GM12878 (cell line): Measurements from ENCODE around the gene SCN8A. TPM values are rescaled to one million over a fixed set of nuclear protein-coding genes. Genes with fewer than 3 reads are reported as not detected.

Experiments used
- ATAC-seq: fragments of 200-7000 bp; cut with Tn5 transposase; 3 replicates; pipeline ENCODE4 v1.9.1; 2020; ENCODE audit warnings: mild to moderate bottlenecking, moderate library complexity
- BruUV-seq: library from RNA; stranded (reverse); fragments of 400-500 nt; replicated peaks from 2 replicates; lab custom pipeline; 2021; lab: Mats Ljungman, UMichigan
- CTCF ChIA-PET: fragments of 300-600 bp; sonication (Branson Sonifier 250); formaldehyde crosslinking; extraction: SDS; loops from one replicate; lab custom pipeline; 2021; ENCODE audit warnings: inconsistent platforms; lab: Yijun Ruan, JAX
- POLR2A ChIA-PET: fragments of 350-600 bp; formaldehyde crosslinking; extraction: SDS; loops from one replicate; lab custom pipeline; 2021; ENCODE audit warnings: inconsistent platforms; lab: Charles Lee
- RAD21 ChIA-PET: fragments of 300-600 bp; sonication (Branson Sonifier 250); formaldehyde crosslinking; loops from one replicate; lab custom pipeline; 2023; ENCODE audit warnings: antibody characterized with exemption; ENCODE audit not compliant: unreplicated experiment; lab: Charles Lee
- SMC1A ChIA-PET: fragments of 300-600 bp; sonication (Branson Sonifier 250); formaldehyde crosslinking; loops from one replicate; lab custom pipeline; 2023; ENCODE audit not compliant: unreplicated experiment, uncharacterized antibody; lab: Charles Lee
- DNase-seq: peaks from one replicate; pipeline ENCODE4 v3.0.0-alpha.2; 2011; ENCODE audit warnings: low read depth, low spot score
- FAIRE-seq: peaks from 3 replicates; lab custom pipeline; 2011; peaks lifted over from hg19 to GRCh38; lab: Jason Lieb, UNC
- H2AFZ ChIP-seq: 2 replicates; pipeline ENCODE4 v1.6.0; 2011; ENCODE audit warnings: low read depth, low read length, control low read depth; ENCODE audit not compliant: control insufficient read depth
- H3K27ac ChIP-seq: 2 replicates; pipeline ENCODE4 v1.5.1; 2011; ENCODE audit warnings: control low read depth; ENCODE audit not compliant: control insufficient read depth, insufficient read depth
- H3K27me3 ChIP-seq, 2 experiments: replicated peaks in 1 of 2; 2 replicates each; pipeline versions ENCODE4 v1.6.0 to v1.6.1; 2011; ENCODE audit warnings: low read length in 1 of 2; ENCODE audit not compliant: control insufficient read depth in 2 of 2, insufficient read depth in 2 of 2
- H3K36me3 ChIP-seq, 2 experiments: 2 replicates each; pipeline ENCODE4 v1.5.1; 2011; ENCODE audit warnings: low read length in 1 of 2; ENCODE audit not compliant: control insufficient read depth in 2 of 2, insufficient read depth in 2 of 2
- H3K4me1 ChIP-seq: 2 replicates; pipeline ENCODE4 v1.6.1; 2011; ENCODE audit warnings: mild to moderate bottlenecking, low read length, moderate library complexity, mixed read lengths; ENCODE audit not compliant: control insufficient read depth, insufficient read depth
- H3K4me2 ChIP-seq: 2 replicates; pipeline ENCODE4 v1.6.0; 2011; ENCODE audit warnings: control low read depth; ENCODE audit not compliant: control insufficient read depth, insufficient read depth
- H3K4me3 ChIP-seq: fragments of 200-600 bp; sonication (generic); 2 replicates; pipeline ENCODE4 v1.5.1; 2016
- H3K79me2 ChIP-seq: 2 replicates; pipeline ENCODE4 v1.6.0; 2011; ENCODE audit warnings: low read length; ENCODE audit not compliant: control insufficient read depth, insufficient read depth
- H3K9ac ChIP-seq: 2 replicates; pipeline ENCODE4 v1.8.0; 2011; ENCODE audit warnings: low read length, control low read depth, mixed read lengths; ENCODE audit not compliant: control insufficient read depth, insufficient read depth
- H3K9me3 ChIP-seq: replicated peaks from 3 replicates; pipeline ENCODE4 v1.5.1; 2011; ENCODE audit warnings: mild to moderate bottlenecking, low read length; ENCODE audit not compliant: control insufficient read depth, insufficient read depth
- H4K20me1 ChIP-seq: 2 replicates; pipeline ENCODE4 v1.6.0; 2011; ENCODE audit not compliant: control insufficient read depth, insufficient read depth
- BMI1 ChIP-seq: fragments of 450-650 bp; IDR thresholded peaks from 2 replicates; pipeline ENCODE4 v1.6.1; 2016; ENCODE audit warnings: mild to moderate bottlenecking, moderate library complexity, borderline replicate concordance
- CREB1 ChIP-seq: IDR thresholded peaks from 2 replicates; pipeline ENCODE4 v1.6.1; 2012; ENCODE audit warnings: low read depth, mild to moderate bottlenecking, inconsistent platforms
- DPF2 ChIP-seq: fragments of 450-650 bp; IDR thresholded peaks from 2 replicates; pipeline ENCODE4 v1.6.1; 2017; ENCODE audit warnings: mild to moderate bottlenecking
- EP300 ChIP-seq, 2 experiments: fragments of 150-350 bp in 1 of 2; IDR thresholded peaks; 2 replicates each; pipeline ENCODE4 v1.6.1; 2011 to 2012; ENCODE audit warnings: low read depth in 2 of 2, low read length in 2 of 2, borderline replicate concordance in 1 of 2, improper control_type of control experiment in 1 of 2, inconsistent platforms in 1 of 2; ENCODE audit not compliant: control insufficient read depth in 1 of 2
- FOXK2 ChIP-seq: fragments of 450-650 bp; IDR thresholded peaks from 2 replicates; pipeline ENCODE4 v1.6.1; 2017; ENCODE audit warnings: mild to moderate bottlenecking, moderate library complexity
- HCFC1 ChIP-seq: fragments of 150-350 bp; IDR thresholded peaks from 2 replicates; pipeline ENCODE4 v1.6.1; 2014; ENCODE audit warnings: low read length
- MEF2A ChIP-seq: IDR thresholded peaks from 2 replicates; pipeline ENCODE4 v1.6.1; 2011; ENCODE audit warnings: low read depth, mild to moderate bottlenecking, low read length, moderate library complexity; ENCODE audit not compliant: insufficient read depth
- NFYB ChIP-seq: IDR thresholded peaks from 2 replicates; pipeline ENCODE4 v1.6.1; 2011; ENCODE audit warnings: low read depth, mild to moderate bottlenecking, low read length, improper control_type of control experiment, moderate library complexity; ENCODE audit not compliant: insufficient read depth
- POLR2A ChIP-seq: IDR thresholded peaks from 2 replicates; pipeline ENCODE4 v1.6.1; 2011; ENCODE audit warnings: low read depth, mild to moderate bottlenecking, low read length
- POU2F2 ChIP-seq: IDR thresholded peaks from 3 replicates; pipeline ENCODE4 v1.6.1; 2011; ENCODE audit warnings: low read depth, mild to moderate bottlenecking, low read length, borderline replicate concordance
- RFX5 ChIP-seq: IDR thresholded peaks from 2 replicates; pipeline ENCODE4 v1.6.1; 2011; ENCODE audit warnings: low read depth, low read length, improper control_type of control experiment
- SMC3 ChIP-seq: IDR thresholded peaks from 2 replicates; pipeline ENCODE4 v1.6.1; 2011; ENCODE audit warnings: low read length, improper control_type of control experiment, borderline replicate concordance
- SRF ChIP-seq, 2 experiments: IDR thresholded peaks; 2 replicates each; pipeline ENCODE4 v1.6.1; 2011; ENCODE audit warnings: low read depth in 2 of 2, low read length in 2 of 2, mild to moderate bottlenecking in 1 of 2, moderate library complexity in 1 of 2
- TBL1XR1 ChIP-seq: IDR thresholded peaks from 2 replicates; pipeline ENCODE4 v1.6.1; 2012; ENCODE audit warnings: low read depth, low read length, improper control_type of control experiment
- ZNF24 ChIP-seq: fragments of 450-650 bp; IDR thresholded peaks from 2 replicates; pipeline ENCODE4 v1.6.1; 2017; ENCODE audit warnings: antibody characterized with exemption, mild to moderate bottlenecking
- in situ Hi-C: fragments of 300-500 bp; cut with MboI; formaldehyde crosslinking; loops from 9 replicates; pipeline ENCODE4 v1.14.3; 2018; ENCODE audit warnings: mixed read lengths
- intact Hi-C: fragments of 100-400 bp; cut with micrococcal nuclease; formaldehyde crosslinking; loops from one replicate; pipeline ENCODE4 v1.14.2; 2022; ENCODE audit not compliant: unreplicated experiment
- polyA plus RNA-seq, 11 experiments: library from polyadenylated mRNA; depleted of rRNA in 4 of 11; unstranded in 6 of 11; stranded (reverse) in 5 of 11; fragments of >200 nt; fragmentation: Nextera tagmentation in 4 of 11; fragmentation: Illumina TruSeq in 1 of 11; extraction: Ambion mirVana in 4 of 11; extraction: Trizol in 1 of 11; gene quantifications; 1 replicate in 1 of 11; 2 replicates in 10 of 11; pipeline versions ENCODE4 v1.2.1 to v1.2.3, GENCODE V29; 2011 to 2016; ENCODE audit warnings: inconsistent platforms in 2 of 11, missing spikeins in 2 of 11, low read depth in 1 of 11
- total RNA-seq, 4 experiments: library from RNA; depleted of rRNA in 3 of 4; stranded (reverse); fragments of >200 nt in 3 of 4; fragmentation: Illumina TruSeq in 1 of 4; extraction: Trizol in 1 of 4; gene quantifications; 2 replicates each; pipeline versions ENCODE4 v1.2.1 to v1.2.3, GENCODE V29; 2013 to 2021
- TF ChIP-seq, protein P1 (sequence below): fragments of 450-650 bp; IDR thresholded peaks from 2 replicates; pipeline ENCODE4 v1.6.1; 2018; ENCODE audit warnings: mild to moderate bottlenecking, low read depth, moderate library complexity; ENCODE audit not compliant: partially characterized antibody

SCN8A gene
- total and polyA plus RNA-seq, 10 of the 15 experiments (the other 5 are each of a cell fraction or from before 2014, with no cell fraction given) = 0.02 to 0.23 (median 0.06) TPM; not detected in 2

DNA sequence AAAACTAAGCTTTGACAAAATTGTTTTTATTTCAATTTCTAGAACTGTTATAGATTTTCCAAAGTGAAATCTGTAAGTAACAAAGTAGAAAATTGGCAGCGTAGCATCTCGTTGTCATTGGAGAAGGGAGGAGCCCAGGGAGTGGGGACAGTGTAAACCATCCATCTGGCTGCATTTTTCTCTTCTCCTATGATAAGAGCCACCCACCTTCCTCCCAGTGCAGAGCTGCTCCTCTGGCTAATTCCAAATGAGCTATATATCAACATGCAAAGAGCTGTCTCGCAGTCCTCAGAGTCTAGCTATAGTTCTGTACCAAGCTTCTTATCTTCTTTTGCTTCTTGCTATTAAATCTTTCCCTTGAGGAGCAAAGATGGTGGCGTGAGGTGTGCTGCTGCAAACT is 56.6 kb downstream of the SCN8A start (continued):
- TF ChIP-seq, protein P1, sequence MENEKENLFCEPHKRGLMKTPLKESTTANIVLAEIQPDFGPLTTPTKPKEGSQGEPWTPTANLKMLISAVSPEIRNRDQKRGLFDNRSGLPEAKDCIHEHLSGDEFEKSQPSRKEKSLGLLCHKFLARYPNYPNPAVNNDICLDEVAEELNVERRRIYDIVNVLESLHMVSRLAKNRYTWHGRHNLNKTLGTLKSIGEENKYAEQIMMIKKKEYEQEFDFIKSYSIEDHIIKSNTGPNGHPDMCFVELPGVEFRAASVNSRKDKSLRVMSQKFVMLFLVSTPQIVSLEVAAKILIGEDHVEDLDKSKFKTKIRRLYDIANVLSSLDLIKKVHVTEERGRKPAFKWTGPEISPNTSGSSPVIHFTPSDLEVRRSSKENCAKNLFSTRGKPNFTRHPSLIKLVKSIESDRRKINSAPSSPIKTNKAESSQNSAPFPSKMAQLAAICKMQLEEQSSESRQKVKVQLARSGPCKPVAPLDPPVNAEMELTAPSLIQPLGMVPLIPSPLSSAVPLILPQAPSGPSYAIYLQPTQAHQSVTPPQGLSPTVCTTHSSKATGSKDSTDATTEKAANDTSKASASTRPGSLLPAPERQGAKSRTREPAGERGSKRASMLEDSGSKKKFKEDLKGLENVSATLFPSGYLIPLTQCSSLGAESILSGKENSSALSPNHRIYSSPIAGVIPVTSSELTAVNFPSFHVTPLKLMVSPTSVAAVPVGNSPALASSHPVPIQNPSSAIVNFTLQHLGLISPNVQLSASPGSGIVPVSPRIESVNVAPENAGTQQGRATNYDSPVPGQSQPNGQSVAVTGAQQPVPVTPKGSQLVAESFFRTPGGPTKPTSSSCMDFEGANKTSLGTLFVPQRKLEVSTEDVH = no peak
- TF ChIP-seq HCFC1 = no peak
- TF ChIP-seq, all 136 proteins: peak for 0

DNA sequence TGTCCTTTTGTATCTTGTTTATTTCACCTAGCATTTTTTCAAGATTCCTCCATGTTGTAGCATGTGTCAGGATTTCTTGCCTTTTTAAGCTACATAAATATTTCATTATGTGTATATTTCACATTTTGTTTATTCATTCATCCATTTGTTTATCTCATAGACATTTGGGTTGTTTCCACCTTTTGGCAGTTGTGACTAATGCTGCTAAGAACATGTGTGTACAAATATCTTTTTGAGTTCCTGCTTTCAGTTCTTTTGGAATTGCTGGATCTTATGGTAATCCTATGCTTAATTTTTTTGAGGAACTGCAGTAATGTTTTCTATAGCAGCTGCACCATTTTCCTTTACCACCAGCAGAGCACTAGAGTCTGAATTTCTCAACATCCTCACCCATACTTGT is 62.4 kb downstream of the SCN8A start:
- ChIA-PET POLR2A (no interaction called here), SMC1A (no interaction called here), RAD21 (no interaction called here), CTCF (no interaction called here)
- Histone ChIP-seq H4K20me1 (no peaks in the 10 kb centered on the region), H3K9ac (no peak overlapping the region), H3K79me2 (no peaks in the 10 kb centered on the region), H3K4me2 (no peak overlapping the region), H3K36me3 (no peaks in the 10 kb centered on the region), H3K4me3 (no peak overlapping the region), H2AFZ (no peak overlapping the region), H3K27me3 (no peaks in the 10 kb centered on the region; a peak in 1 of 4 replicates), H3K9me3 (no peaks in the 10 kb centered on the region; the same call in 2 of the 3 replicates), H3K4me1 (no peaks in the 10 kb centered on the region), H3K27ac (no peak overlapping the region)
- DNase-seq = no peak
- BruUV-seq = no TSS peak
- FAIRE-seq = no peak
- intact Hi-C loops (no loop called here), in situ Hi-C loops (no loop called here)
- no peak for ATAC-seq
- TF ChIP-seq EP300 (IDR thresholded peaks at IDR 0.05; ENCODE audit: borderline replicate concordance in 1 of 2, control insufficient read depth in 1 of 2, low read depth in 2 of 2, low read length in 2 of 2) (no peak), SMC3 (no peak), SRF (IDR thresholded peaks at IDR 0.05; ENCODE audit: low read depth in 2 of 2, low read length in 2 of 2) (no peak), NFYB (no peak), RFX5 (no peak), CREB1 (no peak), TBL1XR1 (no peak), POLR2A (no peak), DPF2 (no peak), ZNF24 (no peak), MEF2A (no peak), FOXK2 (no peak), POU2F2 (no peak), BMI1 (no peak)
- TF ChIP-seq, protein P1 = no peak
